Stimulated activated CD8-positive, alpha-beta memory T cell treated with anti-CD3 and anti-CD28 coated beads, Interleukin-12 subunit alpha, Interleukin-12 subunit beta, amount 100 ng/mL, for 24 hours (primary cell): ENCODE data around the gene UBE2M.
"Not testable (repeated sequence)": the region's sequence is repeated elsewhere in the genome, so short reads cannot be mapped to it uniquely, and the experiment has no call there.

Experiments
- DNase-seq: peaks from one replicate; pipeline ENCODE4 v3.0.0-alpha.2; 2020; ENCODE audit errors: extremely low read depth

UBE2M gene

DNA sequence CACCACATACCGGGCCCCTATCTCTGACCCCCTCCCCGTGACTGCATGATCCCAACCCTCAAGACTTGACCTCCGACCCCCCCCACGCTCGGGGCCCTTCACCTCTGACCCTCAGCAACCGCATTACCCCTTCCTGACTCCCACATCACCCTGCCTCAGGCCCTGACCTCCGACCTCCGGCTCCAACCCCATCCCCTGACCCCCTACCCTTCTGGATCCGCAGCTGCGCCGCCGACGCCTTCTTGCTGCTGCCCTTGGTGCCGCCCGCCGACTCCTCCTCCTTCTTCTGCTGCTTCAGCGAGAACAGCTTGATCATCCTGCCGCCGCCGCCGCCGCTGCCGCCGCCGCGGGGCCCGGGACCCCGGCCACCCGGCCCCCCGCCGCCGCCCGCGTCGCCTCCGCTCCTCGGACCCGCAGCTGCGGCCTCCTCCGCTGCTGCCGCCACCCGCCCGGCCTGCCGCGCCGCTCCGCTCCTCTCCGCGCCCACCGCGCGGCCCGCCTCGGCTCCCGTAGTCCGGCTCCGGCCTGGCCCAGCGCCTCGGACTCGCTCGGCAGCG, at the start of gene UBE2M:
UBE2M (minus strand) TSS at position 546 of the 557 bp plus-strand sequence; CDS start at position 316, 230 bp downstream.
- no peak for DNase-seq

- DNase-seq, result not testable (repeated sequence)
Observed at GRCh38 chr19:58607213-58607612, 48.8 kb upstream of the UBE2M start.

- DNase-seq, result not testable (repeated sequence)
Observed at GRCh38 chr19:58606251-58606896, 48.0 kb upstream of the UBE2M start.

DNA sequence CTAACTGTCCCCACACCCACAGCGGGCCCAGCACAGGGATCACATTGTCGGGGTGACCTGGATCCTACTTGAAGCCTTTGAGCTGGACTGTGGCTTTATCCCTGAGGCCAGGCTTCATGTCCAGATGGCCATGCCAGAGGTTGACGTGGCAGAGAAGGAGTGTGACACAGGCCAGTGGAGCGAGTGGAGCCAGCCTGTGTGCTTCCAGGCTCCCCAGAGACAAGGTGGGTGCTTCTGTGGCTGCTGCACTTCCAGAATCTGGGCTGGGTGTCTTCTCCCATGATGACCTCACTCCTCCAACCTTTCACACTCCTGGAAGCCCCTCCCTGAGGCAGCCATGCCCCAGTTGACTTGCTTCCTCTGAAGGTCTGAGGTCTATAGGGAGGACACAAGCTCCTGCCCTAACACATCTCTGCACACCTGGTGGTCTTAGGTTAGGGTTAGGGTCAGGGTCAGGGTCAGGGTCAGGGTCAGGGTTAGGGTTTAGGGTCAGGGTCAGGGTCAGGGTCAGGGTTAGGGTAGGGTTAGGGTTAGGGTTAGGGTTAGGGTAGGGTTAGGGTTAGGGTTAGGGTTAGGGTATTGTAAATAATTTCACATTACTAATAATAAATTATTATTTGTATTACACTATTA, 27.8 kb upstream of the UBE2M start:
- no peak for DNase-seq

DNA sequence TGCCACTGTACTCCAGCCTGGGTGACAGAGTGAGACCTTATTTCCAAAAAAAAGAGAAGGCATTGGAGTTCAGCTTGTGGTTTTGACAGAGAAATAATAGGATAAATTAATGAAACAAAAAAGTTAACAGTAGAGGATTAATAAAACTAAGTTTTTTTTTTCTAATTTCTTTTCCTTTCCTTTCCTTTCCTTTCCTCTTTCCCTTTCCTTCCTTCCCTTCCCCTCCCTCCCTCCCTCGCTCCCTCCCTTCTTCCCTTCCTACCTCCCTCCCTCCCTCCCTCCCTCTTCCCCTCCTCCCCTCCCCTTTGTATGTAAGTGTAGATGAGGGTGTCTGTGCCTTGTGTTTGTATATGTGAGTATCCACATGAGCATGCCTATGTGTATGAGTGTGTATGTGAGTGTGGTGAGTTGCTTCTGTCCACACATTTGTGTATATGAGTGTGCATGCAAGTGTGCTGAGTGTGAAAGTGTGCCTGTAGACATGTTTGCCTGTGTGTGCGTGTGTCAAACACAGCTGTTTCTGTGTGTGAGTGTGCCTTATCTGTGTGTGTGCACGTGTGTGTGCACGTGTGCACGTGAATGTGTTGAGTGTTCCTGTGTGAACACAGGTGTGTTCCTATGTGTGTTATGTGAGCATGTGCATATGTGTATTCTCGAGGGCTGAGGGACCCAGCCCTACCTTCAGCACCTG, 27.2 kb upstream of the UBE2M start:
- DNase-seq, result no peak

GRCh38 chr19:58584498-58585441, 26.4 kb upstream of the UBE2M start:
- DNase-seq, result no peak

DNA sequence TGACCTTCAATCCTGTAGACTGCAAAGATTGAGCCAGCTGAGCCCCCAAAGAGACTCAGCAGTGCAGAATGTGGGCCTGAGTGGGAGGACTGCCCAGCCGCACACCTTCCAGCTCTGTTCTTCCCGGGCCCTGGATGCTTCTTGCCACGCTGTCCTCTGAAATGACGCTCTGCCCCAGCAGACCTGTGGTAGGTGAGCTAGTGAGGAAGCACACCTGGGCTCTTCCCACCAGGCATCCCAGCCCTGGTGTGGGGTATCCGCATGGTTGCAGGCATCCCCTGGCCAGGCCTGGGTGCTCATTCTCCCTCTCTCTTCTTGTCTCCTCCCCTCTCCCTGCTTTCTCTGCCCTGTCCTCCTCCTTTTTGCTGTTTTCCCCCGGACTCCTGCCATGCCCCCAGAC, 24.6 kb upstream of the UBE2M start:
- no peak for DNase-seq

- DNase-seq, result peak; percentile 69
Observed at GRCh38 chr19:58581227-58582141, 23.1 kb upstream of the UBE2M start.

DNA sequence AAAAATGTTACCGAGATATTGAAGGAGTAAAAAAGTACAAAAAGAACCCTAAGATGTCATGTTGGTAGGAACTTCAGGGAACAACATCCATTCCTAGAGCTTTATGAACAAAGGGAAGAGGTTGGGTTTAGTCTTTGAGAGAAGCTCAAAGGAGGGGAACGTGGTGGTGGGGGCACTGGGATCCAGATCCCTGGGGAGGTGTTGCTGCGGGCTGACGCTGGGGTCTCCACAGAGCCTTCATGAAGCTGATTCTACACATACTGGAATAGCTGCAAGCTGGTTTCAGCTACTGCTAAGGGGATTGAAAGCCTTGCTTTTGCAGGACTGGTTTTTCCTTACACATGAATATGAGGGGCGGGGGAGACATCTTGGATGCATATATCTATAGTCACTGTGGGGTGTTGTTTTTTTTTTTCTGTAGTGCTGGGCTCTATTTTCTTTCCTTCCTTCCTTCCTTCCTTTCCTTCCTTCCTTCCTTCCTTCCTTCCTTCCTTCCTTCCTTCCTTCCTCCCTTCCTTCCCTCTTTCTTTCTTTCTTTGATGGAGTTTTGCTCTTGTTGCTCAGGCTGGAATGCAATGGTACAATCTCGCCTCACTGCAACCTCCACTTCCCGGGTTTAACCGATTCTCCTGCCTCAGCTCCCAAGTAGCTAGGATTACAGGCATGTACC, 21.2 kb upstream of the UBE2M start:
- DNase-seq, result no peak

GRCh38 chr19:58578012-58578925, 19.9 kb upstream of the UBE2M start:
- no peak for DNase-seq

GRCh38 chr19:58577581-58577980, 19.2 kb upstream of the UBE2M start:
- DNase-seq, result not testable (repeated sequence)

- peak; percentile 61 for DNase-seq
Observed at GRCh38 chr19:58575183-58576041, 17.0 kb upstream of the UBE2M start.

DNA sequence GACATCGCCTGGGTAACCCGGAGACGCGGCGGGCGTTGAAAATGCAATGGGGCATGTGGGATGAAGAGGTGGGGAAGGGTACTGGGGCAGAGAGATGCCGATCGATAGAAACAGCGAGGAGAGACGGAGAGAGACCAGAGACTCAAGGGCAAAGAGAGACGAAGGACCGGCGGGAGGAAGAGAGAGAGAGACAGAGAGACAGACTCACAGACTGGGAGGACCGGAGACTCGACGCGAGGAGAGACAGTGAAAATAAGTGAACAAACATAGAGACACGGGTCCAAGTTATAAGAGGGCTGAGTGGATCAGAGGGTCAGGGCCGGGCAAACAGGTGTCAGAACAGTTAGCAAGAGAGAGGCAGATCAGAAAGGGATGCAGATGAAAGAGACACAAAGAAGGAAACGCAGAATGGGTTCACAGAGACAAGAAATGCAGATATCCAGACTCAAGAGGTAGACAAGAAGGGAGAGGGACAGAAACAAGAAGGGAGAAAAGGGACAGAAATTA, 15.3 kb upstream of the UBE2M start:
- no peak for DNase-seq

DNA sequence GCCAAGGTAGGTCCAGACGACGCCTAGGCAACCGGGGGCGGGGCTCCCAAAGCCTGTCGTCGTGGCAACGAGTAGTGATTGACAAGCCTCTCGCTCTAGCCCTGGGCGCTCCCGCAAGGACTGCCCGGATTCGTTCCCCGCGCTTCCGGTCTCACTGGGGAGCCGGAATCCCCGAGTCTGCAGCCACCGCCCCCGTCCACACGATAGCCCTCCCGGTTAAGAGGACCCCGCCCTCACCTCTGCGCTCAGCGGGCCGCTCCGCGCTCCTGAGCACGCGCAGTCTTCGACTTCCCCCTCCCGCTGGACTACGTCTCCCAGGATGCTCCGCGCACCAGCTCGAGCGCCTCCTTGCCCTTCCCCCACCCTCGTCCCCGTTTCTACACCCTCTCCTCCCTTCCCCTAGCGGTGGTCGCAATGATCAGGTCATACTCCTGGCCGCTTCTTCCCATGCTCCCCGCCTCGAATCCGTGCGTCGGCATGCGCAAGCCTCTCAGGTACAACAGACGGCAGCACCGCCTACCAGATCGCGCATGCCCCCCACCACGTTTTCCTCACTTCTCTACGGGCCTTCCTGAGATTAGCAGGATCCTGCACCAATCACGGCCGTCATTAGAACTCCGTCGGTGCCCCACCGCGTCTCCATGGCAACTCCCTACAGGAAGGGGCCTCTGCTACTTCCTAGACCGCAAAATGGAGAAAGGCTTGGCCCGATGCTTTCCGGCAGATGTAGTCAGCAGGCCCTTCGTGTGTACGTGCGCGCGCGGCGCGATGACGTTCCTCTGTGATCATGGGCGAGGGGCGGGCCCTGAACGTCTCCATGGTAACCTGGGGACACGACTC, 14.6 kb upstream of the UBE2M start, which contains the start of gene MZF1:
MZF1 (minus strand) TSS at position 518 of the 840 bp plus-strand sequence. CDS start 1,946 bp downstream, outside the sequence.
- peak; percentile 99 for DNase-seq

DNA sequence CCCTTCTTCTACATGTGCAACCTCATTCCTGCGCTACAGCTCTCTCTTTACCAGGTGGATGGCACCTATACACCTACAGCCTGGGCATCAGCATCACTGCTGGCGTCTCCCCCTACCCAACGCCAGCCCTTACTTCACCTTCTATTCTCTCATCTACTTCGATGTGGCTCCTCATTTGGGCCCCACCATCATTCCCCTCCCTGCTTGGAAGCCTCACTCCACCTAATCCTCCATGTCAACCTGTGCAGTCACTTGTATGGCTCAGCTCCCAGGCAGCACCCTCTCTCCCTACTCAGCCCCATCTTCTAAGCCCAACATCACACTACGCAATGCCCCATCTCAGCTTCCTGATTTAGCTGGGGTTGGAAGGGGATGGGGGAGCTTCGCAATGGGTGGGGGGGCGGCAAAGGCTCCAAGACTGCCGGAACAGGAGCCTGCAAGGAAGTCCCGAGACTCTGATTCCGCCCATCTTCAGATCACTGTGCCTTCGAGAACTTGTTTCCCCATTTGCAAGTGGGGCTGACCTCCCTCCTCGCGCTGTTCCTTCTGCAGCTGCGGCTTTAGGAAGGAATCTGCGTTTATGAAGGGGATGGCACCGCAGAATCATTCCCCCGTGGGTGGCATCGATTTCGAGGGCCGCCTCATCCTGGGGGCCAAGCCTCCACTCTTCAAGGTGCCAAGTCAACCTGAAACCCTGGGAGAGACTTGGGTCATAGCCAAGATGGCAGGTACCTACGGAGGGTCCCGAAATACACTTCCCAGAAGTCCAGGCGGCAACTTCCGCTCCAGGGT, 13.8 kb upstream of the UBE2M start:
- DNase-seq, result no peak

GRCh38 chr19:58571575-58571947, 13.2 kb upstream of the UBE2M start:
- DNase-seq, result no peak
